Dedifferentiated amniotic fluid mesenchymal stem cell (primary cell): ENCODE results near the gene TGFBR1.

Source experiments
- DNase-seq: peaks from one replicate; pipeline ENCODE4 v3.0.0-alpha.2; 2016; ENCODE audit errors: extremely low spot score

Gene TGFBR1

GRCh38 chr9:99137225-99137624 lies 32.3 kb downstream of the TGFBR1 start:
- no peak for DNase-seq

GRCh38 chr9:99137891-99138290 lies 33.0 kb downstream of the TGFBR1 start:
- no peak for DNase-seq

GRCh38 chr9:99138424-99139284 lies 33.7 kb downstream of the TGFBR1 start:
- no peak for DNase-seq

GRCh38 chr9:99139868-99140267 lies 35.0 kb downstream of the TGFBR1 start:
- DNase-seq: no peak

GRCh38 chr9:99140685-99141314 lies 35.9 kb downstream of the TGFBR1 start:
- peak; percentile 63 for DNase-seq

- no peak for DNase-seq
These were observed 36.9 kb downstream of the TGFBR1 start for GRCh38 chr9:99141849-99142248.

- no peak for DNase-seq
These were observed 37.4 kb downstream of the TGFBR1 start for GRCh38 chr9:99142275-99142674.

- DNase-seq: no peak
These were observed 38.7 kb downstream of the TGFBR1 start for GRCh38 chr9:99143655-99144054.

- DNase-seq: no peak
These were observed 40.1 kb downstream of the TGFBR1 start for GRCh38 chr9:99144966-99145365.

GRCh38 chr9:99146574-99146973 lies 41.7 kb downstream of the TGFBR1 start:
- no peak for DNase-seq

- no peak for DNase-seq
These were observed 42.3 kb downstream of the TGFBR1 start for GRCh38 chr9:99147177-99147576.

GRCh38 chr9:99150451-99151171 lies 45.7 kb downstream of the TGFBR1 start:
- DNase-seq: no peak

- no peak for DNase-seq
These were observed 49.4 kb downstream of the TGFBR1 start for GRCh38 chr9:99154356-99154755.

GRCh38 chr9:99155736-99156135 lies 50.8 kb downstream of the TGFBR1 start:
- no peak for DNase-seq

- no peak for DNase-seq
These were observed 53.7 kb downstream of the TGFBR1 start for GRCh38 chr9:99158629-99159028.

GRCh38 chr9:99160173-99160572 lies 55.3 kb downstream of the TGFBR1 start:
- DNase-seq: no peak

- peak; percentile 45 for DNase-seq
These were observed 57.9 kb downstream of the TGFBR1 start for GRCh38 chr9:99162759-99163364.

- no peak for DNase-seq
These were observed 61.2 kb downstream of the TGFBR1 start for GRCh38 chr9:99166149-99166548.

- DNase-seq: no peak
These were observed 62.2 kb downstream of the TGFBR1 start for GRCh38 chr9:99167119-99167518.

- no peak for DNase-seq
These were observed 62.8 kb downstream of the TGFBR1 start for GRCh38 chr9:99167694-99168093.

- no peak for DNase-seq
These were observed 64.2 kb downstream of the TGFBR1 start for GRCh38 chr9:99169086-99169485.
